GM21786 (cell line): Measurements from ENCODE around the gene SYS1.

Source experiments
- ATAC-seq: cut with Tn5 transposase; IDR thresholded peaks from one replicate; pipeline ENCODE4 v1.9.1; 2021; ENCODE audit not compliant: unreplicated experiment

SYS1 gene

GRCh38 chr20:45412653-45413052, 49.7 kb downstream of the SYS1 start:
- ATAC-seq = no peak

GRCh38 chr20:45413479-45413878, 50.5 kb downstream of the SYS1 start:
- no peak for ATAC-seq

- ATAC-seq = peak; percentile 72
These were observed 53.1 kb downstream of the SYS1 start, which contains the start of gene PIGT for GRCh38 chr20:45415822-45416637. Gene PIGT, plus strand, starts transcription at chr20:45416141. Its CDS starts 16 bp downstream, at chr20:45416157.

- ATAC-seq = no peak
These were observed 54.0 kb downstream of the SYS1 start for GRCh38 chr20:45416917-45417316.
